HS-5 (cell line): ENCODE data around the gene LRCH3.
A peak's percentile ranks its signal among the peaks of the same experiment; 100 is the strongest.
"Not testable (repeated sequence)": the region's sequence is repeated elsewhere in the genome, so short reads cannot be mapped to it uniquely, and the experiment has no call there.

Source experiments
- DNase-seq: peaks from one replicate; pipeline ENCODE4 v3.0.0-alpha.2; 2012; ENCODE audit warnings: low read depth

The LRCH3 gene

DNA sequence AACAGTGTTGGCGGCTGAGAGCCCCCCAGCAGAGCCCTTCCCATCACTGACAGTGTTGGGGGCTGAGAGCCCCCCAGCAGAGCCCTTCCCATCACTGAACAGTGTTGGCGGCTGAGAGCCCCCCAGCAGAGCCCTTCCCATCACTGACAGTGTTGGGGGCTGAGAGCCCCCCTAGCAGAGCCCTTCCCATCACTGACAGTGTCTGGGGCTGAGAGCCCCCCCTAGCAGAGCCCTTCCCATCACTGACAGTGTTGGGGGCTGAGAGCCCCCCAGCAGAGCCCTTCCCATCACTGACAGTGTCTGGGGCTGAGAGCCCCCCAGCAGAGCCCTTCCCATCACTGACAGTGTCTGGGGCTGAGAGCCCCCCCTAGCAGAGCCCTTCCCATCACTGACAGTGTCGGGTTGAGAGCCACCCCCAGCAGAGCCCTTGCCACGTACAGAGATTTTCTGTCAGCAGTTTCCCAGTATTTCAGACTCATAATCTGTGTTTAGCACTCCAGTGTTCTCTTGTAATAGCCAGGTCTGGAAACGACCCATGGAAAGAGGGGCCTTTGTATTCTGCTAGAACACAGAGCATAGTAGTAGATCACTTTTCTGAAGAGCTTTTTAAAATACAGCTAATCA lies 96.5 kb downstream of the LRCH3 start:
- DNase-seq, result not testable (repeated sequence)

DNA sequence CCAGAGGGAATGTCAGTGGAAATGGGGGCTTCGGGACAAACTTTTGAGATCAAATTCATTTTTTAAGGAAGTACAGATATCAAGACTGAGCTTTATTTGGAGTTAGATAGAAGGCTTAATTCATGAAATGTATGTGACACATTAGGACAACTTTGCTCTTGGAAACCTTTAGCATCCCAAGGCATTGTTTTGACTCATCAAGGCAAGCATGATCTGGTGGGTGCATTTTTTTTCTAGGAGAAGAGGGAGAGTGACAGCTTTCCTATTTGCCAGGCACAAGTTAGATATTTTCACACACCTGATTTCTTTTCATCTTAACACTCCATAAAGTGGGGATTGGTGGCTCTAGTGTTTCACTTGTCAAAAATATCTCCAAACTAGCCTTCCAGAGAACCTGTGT lies 97.5 kb downstream of the LRCH3 start:
- DNase-seq, result no peak

DNA sequence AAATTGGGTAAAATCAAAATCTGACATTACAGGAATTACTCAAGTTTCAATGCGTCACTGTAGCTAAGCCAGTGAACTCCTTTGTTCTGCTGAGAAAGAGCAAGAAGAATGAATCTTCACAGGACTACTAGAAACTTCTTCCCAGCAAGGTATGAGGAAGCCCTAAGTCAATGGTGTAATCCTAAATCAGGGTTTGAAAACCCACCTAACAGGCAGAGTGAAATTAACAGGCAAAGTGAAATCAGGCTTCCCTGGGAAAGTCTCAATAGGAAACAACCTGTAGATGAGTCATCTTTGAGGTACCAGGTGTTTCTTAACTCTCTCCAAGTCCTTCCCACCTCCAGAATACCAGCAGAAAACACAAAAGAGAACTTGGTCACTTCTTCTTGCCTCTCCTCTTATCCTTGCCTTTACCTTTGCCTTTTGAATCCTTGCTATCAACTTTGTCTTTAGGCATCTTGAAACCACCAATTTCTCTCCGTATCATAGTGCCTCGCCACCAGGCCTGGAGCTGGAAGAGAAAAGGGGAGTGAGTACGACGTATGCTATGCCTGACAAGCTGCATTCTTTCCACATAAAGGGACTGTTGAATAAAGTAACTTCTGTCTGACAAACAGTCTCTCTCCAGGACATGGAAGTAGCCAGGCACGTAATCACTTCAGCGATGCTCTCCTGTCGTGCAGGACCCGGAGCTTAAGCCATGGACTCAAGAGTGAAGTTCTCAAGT lies 98.3 kb downstream of the LRCH3 start:
- no peak for DNase-seq

DNA sequence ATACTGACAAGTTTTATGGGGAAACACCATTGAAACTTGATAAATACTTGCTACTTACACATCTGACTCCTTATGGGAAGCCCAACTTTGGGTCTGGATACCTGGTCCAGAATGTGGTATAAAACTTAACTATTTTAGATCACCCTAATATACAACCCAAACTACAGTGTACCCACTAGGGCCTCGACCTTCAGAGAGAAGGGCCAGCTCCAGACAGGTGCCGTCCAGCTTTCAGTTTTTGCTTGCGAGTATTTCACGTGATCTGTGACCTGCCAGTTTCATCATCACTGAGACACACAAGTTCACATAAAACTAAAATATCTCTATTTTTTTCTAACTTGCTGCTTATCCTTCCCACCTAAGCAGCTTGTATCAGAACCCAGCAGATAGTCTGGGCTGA lies 99.6 kb downstream of the LRCH3 start:
- no peak for DNase-seq

DNA sequence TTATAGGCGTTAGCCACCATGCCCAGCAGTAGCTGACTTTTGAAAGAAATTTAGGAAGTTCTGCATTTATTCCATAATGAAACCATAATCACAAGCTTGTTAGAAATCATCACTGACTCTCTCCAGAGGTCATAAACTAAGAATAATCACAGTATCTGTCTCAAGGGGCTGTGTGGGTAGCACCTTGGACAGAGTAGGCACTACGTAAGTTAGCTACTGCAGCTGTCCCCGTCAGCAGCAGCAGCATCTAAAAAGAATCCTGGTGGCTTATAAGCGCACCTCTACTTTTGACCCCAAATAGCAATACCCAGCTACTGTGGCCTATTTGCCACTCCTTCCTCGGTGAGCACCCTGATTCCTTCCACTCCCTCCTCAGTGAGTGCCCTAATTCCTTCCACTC lies 101.1 kb downstream of the LRCH3 start:
- DNase-seq, result no peak

DNA sequence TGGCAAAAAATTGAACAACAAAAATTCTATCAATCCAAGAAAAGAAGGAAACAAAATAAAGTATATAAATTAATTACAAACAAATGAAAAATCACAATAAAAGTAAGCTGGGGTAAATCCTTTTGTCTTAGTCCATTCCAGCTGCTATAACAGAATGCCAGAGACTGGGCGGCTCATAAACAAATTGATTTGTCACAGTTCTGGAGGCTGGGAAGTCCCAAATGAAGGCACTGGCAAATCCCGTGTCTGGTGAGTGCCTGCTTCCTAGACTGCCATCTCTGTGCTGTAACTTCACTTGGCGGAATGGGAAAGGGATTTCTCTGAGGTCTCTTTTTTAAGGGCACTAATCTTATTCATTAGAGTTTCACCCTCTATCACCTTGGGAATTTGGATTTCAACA lies 105.4 kb downstream of the LRCH3 start:
- no peak for DNase-seq

DNA sequence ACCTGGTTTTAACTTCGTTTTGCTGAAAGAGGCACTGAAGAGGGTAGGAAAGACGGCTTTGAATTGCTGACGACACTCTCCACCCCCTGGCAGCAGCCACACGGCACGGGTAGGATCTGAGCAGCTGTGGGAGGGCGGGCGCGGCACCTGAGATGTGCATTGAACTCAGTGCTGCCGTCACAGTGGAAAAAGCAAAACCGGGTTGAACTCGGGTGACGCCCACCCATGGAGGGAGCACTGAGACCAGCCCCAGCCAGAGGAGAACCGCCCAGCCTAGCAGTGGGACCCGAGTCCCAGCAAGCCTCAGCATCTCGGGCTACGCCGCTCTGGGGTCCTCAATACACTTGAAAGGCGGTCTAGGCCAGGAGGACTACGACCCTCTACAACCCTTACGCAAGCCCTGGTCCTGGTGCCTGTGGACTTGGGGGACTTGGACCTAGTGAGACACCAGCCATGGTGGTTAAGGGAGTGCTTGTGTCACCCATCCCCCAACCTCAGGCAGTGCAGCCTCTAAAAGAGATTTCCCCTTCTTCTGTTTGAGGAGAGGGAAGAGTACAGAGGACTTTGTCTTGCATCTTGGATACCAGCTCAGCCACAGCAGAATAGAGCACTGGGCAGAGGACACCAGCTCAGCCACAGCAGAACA lies 108.9 kb downstream of the LRCH3 start:
- DNase-seq, result no peak

DNA sequence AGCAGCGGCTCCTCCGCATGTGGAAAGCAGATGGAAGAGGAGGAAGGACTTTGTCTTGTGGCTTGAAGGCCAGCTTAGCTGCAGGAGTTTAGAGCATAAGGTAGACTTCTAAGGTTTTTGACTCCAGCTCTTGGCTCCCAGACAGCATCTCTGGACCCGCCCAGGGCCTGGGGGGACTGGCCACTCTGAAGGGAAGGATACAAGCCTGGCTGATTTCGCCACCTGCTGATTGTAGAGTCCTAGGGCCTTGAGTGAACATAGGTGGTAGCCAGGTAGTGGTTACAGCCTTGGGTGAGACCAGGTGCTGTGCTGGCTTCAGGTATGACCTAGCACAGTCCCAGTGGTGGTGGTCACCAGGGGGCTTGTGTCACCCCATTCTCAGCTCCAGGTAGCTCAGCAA lies 110.6 kb downstream of the LRCH3 start:
- DNase-seq, result no peak

DNA sequence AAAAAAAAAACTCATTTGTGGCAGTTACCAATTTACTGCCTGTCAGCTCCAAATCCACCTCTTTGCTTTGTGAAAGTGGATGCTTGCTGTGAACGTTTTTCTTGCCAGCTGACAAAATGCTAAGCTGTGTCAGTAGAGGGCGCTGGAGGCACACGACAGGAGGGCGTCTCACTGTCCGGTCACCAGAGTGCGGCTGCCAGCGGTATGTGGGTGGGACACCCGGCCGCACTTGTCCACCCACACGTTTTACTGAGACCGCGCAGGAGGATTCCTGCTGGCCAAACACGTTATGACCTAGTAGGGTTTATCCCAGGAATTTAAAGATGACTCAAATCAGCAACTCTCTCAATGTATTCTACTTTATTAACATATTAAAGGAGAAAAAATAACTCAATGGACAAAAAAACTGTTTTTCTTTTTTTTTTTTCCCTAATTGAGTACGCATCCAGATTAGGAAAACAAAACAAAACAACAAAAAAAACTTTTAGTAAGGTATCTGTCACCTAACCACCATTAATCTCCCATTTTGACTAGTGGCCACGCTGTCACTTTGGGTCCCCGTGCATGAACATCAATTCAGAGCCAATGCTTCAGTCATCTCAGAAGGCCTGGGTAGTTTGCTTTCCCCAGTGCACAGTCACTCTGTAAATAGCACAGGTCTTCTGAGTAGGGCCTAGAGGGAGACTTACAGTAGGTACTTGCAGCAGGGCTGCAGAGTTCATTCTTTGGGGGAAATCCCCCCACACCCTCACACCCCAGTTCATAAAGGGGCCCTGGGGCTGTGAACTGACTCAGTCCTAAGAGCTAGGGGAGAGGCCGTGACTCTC lies 115.2 kb downstream of the LRCH3 start:
- peak; percentile 76 for DNase-seq

DNA sequence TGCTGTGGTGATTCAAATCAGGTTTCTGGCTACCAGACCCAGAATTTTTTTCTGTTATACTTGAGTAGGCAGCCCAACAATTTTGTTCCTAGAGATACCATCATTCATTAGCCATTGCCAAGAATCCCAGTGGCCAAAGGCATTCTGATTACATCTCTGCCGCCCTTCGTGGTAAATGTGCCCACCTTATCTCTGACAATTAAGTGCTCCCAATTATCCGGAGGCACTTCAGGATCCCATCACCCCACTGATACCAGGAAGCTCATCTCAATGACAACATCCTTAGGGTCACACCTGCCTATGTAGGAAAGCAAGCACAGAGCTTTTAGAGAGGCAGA lies 115.8 kb downstream of the LRCH3 start:
- no peak for DNase-seq

DNA sequence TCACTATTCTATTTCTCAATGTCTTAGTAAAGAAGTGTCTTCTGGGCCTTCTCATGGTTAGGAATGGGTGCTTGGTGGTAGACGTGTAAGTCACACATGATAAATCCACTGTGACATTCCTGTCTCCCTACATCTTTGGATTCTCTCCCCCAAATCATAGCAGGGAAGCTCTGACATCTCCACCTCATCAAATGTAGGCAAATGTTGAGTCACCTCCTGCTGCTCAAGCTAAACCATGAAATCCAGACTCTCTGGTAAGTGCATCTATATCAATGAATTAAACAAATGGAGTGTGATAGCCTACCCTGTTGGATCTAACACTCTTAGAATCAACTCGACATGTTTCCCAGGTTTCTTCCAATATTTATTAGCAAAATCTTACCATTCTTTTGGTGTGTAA lies 116.1 kb downstream of the LRCH3 start:
- DNase-seq, result no peak

DNA sequence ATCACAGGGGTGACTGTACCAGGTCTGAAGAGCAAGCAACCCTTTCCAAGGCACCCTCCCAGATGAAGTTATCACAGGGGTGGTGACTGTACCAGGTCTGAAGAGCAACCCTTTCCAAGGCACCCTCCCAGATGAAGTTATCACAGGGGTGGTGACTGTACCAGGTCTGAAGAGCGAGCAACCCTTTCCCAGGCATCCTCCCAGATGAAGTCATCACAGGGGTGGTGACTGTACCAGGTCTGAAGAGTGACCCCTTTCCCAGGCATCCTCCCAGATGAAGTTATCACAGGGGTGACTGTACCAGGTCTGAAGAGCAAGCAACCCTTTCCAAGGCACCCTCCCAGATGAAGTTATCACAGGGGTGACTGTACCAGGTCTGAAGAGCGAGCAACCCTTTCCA lies 117.5 kb downstream of the LRCH3 start:
- DNase-seq, result peak; percentile 51

DNA sequence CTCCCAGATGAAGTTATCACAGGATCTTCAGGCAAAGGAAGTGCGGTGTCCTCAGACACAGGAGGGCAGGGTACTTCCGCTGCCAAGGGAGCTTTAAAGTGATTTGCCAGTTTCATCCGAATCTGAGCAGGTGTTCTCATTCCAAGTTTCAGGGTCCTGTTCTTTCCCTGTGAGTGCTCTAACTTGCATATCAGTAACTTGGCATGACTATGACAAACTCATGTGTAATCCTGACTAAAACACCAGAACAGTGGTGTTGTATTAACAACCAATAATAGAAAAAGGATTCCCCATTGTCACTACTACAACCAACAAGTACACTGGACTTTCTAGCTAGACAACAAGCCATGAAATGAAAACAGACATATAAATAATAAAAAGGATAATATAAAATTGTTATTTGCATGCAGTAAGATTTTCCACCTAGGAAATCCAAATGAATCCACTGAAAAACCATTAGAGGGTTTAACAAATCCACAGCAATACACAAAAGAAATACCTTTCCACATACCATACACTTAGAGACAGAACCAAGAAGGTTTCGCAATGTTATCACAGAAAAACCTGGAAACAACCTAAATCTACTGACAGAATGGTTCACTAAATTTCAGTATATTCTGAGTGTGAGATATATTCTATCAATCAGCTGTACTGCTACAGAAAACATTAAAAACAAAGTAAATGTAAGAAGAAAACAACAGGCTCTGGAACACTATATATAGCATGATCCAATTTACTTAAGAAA lies 118.1 kb downstream of the LRCH3 start:
- no peak for DNase-seq

DNA sequence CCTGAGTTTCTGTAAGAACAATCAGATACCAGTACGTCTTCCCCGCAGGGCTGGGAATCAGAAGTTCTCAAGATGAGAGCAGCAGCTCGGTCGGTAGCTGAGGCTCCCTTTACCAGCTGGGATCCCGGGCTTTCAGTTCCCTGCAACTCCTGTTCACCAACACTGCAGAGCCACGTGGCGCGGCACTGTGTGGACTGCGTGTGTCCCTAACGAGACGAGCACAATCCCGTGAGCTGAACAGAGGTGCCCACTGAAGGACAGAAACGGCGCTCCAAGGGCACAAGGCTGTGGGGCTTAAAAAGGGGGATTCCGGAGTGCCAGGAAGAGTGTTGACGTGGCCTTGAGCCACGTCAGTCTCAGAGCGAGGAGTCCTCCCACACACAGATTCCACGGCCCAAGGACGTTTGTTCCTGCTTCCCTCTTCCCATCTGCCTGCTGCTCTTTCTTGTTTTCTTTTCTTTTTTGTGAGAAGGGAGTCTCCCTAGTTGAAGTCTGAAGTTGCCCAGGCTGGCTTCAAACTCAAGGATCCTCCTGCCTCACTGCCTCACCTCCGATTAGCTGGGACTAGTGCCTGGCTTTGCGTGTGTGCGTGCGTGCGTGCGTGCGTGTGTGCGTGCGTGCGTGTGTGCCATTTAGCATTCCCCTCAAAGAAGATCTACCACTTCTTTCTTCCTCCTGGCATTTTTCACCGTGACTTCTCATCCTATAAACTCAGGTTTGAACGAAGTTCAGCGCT lies 121.9 kb downstream of the LRCH3 start:
- DNase-seq, result no peak

DNA sequence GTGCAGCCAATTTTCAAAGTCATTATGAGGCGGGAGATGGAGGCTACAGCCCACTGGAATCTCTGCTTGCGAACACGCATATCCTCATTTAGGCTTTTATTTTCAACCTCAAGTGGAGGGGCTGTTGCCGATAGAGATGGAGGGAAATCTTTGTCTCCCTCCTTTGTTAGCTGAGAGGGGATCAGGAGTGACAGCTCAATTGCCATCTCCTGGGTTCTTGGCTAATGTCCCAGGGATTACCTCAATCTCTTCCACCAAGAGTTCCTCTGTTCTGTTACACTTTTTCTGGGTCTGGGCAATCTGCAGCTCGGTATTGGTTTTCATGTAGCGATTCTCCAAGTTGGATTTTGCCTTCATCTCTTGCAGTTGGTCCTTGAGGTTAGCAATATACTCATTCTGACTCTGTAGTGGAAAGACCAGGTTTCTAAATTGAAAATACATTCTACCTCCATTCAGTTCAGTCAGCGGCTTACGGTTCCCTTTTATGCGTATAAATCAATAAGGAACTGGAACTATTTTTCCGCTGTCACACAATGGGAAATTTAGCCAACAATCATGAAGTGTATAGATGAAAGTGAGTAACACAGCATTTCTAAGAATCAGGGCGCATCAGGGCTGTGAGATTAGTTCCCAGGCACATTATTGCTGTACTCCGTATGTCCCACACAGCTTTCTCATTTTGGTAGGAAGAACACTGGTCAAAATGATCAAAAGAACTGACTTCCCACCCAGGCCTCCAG lies 122.8 kb downstream of the LRCH3 start:
- no peak for DNase-seq

DNA sequence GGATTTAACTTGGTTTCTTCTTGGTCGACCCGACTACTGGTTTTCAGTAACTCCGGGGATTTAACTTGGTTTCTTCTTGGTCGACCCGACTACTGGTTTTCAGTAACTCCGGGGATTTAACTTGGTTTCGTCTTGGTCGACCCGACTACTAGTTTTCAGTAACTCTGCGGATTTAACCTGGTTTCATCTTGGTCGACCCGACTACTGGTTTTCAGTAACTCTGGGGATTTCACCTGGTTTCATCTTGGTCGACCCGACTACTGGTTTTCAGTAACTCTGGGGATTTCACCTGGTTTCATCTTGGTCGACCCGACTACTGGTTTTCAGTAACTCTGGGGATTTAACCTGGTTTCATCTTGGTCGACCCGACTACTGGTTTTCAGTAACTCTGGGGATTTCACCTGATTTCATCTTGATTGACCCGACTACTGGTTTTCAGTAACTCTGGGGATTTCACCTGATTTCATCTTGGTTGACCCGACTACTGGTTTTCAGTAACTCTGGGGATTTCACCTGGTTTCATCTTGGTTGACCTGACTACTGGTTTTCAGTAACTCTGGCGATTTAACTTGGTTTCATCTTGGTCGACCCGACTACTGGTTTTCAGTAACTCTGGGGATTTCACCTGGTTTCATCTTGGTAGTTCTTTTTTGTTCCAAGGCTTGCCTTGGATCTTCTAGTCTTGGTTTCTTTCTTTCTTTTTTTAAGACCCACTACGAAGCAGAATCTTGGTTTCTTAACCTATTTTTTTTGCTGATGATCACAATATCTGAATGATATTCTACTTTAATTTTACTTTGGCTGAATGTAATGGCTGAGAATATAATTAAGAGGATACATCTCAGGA lies 130.6 kb downstream of the LRCH3 start:
- not testable (repeated sequence) for DNase-seq

DNA sequence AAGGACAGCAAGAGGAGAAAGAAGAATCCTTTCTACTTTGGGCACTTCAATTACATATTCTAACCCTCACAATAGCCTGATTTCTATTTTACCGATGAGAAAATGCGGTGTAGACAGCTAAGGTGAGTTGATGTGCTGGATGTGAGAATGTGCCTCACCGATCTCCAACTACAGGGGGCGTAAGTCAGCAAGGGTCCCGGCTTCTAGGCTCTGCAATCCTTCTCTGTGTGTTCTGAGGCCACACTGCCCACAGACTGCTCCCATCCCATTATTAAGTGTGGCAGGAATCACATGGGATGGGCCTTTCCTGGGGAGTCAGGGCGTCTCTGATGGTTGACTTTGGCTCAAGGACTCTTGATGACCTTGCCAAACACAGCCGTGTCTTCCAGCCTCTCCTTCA lies 135.4 kb downstream of the LRCH3 start:
- no peak for DNase-seq

DNA sequence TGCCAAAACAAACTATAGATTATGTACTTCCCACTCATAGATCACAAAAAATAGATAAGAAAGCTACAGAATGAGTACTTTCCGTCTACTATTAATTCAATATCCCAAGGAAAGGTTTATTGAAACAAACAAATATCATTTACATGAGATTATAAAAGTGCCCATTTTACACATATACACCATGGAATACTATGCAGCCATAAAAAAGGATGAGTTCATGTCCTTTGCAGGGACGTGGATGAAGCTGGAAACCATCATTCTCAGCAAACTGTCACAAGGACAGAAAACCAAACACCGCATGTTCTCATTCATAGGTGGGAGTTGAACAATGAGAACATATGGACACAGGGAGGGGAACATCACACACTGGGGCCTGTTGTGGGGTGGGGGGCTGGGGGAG lies 136.5 kb downstream of the LRCH3 start:
- not testable (repeated sequence) for DNase-seq

DNA sequence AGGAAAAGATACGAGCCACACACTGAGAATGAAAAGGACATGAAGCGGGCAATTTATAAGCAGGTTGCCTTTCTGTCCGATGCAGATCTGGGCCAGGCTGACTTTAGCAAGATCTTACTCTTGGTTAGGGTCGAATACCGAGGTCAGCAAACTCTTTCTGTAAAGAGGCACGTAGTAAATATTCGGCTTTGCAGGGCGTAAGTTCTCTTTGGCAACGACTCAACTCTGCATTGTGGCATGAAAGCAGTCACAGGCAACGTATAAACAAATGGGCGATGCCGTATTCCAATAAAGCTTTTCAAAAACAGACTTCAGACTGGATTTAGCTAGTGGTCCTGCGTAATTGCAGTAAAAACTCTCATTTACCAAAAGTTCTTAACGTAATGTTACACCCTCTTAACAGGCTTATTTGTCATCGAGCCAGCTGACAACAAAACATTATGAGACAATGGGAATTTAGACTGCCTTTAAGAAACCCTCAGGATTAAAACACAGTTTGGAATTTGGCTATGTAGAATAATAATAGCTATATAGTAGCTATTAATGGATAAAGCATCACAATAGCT lies 145.8 kb downstream of the LRCH3 start:
- DNase-seq, result no peak
